ENCODE results near the gene SLC47A1.
A peak's percentile ranks its signal among the peaks of the same experiment; 100 is the strongest.
"Not testable (repeated sequence)": the region's sequence is repeated elsewhere in the genome, so short reads cannot be mapped to it uniquely, and the experiment has no call there.

Gene SLC47A1, protein sequence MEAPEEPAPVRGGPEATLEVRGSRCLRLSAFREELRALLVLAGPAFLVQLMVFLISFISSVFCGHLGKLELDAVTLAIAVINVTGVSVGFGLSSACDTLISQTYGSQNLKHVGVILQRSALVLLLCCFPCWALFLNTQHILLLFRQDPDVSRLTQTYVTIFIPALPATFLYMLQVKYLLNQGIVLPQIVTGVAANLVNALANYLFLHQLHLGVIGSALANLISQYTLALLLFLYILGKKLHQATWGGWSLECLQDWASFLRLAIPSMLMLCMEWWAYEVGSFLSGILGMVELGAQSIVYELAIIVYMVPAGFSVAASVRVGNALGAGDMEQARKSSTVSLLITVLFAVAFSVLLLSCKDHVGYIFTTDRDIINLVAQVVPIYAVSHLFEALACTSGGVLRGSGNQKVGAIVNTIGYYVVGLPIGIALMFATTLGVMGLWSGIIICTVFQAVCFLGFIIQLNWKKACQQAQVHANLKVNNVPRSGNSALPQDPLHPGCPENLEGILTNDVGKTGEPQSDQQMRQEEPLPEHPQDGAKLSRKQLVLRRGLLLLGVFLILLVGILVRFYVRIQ

DNA sequence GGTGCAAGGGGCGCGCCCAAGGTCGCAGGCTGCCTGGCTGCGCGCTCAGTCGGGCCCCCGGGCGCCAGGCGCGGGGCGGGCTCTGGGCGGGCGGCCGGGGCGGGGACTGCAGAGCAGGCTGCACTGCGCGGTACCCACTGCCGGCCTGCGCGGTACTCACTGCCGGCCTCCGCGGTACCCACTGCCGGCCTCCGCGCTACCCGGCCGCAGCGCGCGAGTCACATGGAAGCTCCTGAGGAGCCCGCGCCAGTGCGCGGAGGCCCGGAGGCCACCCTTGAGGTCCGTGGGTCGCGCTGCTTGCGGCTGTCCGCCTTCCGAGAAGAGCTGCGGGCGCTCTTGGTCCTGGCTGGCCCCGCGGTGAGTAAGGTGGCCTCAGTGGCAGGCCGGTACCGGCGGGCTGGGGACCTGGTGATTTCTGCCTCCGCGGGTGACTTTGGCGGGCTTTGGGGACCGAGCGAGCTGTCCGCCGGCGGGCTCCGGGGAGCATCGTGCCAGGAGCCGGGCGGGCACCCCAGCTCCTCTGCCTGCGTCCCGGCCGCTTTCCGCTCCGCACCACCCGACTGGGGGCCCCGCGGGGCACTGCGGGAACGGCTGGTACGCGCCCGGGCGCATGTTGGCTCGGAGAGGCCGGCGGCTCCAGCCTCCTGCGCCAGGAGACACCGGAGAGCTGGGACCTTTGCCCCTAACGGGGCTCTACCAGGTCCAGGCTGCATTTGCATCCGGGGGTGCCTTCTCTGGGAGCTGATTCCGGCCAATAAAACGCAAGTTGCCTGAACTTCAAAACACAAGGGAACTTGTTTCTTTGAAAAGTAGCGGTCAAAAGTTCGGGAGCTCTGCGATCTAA lies at the start of gene SLC47A1:
Gene SLC47A1, plus strand, starts transcription at position 137 of the 844 bp plus-strand sequence. Its CDS starts 86 bp downstream, at position 223.
- no peak for DNase-seq (ENCODE audit: low read depth)

DNA sequence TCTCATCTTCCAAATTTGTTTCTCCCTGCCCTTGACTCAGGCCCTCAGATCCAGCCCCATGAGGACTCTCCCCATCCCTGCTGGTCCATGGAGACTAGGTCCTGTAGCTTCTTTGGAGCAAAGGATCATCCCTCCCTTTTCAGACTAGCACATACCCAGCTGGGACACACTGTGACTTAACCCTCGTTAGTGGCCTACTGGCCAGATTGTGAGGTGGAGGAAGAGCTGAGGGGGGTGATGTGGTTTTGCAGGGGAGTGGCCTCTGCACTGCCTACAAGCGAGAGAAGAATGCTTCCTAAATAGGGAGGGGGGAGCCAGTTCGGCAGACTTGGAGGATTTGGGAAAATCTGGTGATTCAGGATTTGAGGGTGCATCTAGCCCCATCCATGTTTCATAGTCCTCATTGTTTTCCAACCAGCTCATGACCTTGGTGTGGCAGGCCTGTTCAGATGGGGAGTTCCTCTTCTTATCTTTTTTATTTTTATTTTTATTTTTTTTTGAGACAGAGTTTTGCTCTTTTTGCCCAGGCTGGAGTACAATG lies 47.8 kb upstream of the SLC47A1 start:
- no peak for DNase-seq (ENCODE audit: low read depth)

DNA sequence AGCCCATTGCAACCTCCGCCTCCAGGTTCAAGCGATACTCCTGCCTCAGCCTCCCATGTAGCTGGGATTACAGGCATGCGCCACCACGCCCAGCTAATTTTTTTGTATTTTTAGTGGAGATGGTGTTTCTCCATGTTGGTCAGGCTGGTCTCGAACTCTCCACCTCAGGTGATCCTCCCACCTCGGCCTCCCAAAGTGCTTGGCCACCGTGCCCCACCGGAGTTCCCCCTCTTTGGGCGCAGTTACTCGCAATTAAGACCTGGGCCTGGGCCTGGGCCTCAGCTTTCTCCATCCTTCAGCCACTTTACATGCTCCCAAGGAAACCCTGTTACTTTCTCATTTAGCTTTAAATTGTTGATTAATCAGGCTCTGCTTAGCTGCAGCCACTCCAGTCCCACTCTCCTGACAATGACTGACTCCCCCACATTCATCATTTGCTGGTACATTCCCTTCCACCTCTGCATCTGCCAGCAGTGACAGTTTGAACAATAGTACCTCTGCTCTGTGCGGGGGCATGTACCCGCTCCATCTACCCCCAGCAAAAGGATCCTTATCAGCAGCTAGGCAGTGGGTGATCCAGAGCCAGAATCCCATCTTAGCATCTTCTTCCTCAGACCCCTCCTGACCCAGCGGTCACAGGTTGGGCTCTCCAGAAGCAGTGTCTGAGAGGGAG lies 47.2 kb upstream of the SLC47A1 start:
- DNase-seq (ENCODE audit: low read depth) = no peak

DNA sequence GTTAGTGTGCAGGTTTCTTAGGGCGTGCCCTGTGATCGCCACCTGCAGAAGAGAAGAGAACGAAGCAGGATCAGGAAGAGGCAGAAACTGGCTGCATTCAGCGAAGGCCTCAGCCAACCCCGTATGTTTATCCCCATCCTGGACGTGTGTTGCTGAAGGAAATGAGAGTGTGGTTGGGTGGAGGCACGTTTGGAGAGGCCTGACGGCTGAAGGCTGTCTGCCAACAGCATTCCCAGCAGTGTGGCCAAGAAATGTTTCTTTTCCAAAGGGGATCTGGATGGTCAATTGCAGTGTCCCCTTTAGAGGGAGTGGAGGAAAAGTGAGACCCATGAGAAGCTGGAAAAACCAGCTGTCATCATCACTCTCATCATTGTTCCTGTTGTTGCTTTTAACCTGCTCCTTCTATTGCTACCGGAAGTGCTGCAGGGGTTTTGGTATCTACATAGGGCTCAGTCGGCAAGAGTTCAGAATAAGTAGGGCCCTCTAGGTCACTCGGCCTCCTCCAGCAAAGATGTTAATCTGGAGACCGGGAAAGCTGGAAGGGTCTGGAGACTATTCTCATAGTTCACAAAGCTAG lies 46.5 kb upstream of the SLC47A1 start:
- no peak for DNase-seq (ENCODE audit: low read depth)

GRCh38 chr17:19492141-19492540 lies 41.5 kb upstream of the SLC47A1 start:
- DNase-seq (ENCODE audit: low read depth) = no peak

DNA sequence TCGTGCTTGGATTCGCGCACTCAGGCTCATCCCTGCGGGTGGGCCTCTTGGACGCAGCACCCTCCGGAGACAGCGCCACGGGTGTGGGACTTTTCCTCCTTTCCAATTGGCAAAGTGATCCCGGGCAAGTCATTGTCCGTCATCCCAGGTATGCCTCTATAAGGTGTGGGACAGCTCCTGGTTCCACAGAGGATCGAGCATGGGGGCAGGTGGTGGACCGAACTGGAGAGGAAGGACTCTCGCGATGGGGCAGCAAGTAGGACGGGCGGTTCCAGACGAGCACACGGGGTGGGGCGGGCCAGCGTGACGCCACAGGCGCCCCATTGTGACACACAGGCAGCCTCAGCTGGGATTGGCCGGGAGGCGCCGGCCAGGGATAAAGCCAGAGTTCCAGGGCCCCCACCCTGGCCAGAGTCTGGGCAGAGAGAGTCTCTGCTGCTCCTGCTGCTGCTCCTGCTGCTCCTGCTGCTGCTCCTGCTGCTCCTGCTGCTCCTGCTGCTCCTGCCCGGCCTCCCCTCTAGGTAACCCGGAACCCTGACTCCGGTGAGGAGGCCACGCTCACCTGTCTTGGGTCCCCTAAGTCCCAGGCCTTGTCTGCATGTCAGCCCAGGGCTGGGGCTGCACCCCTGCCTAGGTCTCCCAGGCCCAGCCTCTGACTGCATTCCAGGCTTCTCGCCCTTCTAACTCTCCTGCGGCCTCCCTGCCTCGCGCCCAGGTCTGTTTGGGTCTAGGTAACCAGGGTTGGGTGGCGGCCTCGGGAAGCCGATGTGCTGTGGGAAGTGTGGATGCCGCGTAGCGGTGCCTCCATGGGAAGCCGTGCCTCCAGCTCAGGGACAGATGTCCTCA lies 38.5 kb upstream of the SLC47A1 start:
- DNase-seq (ENCODE audit: low read depth) = no peak

- DNase-seq (ENCODE audit: low read depth) = no peak
These were observed 37.7 kb upstream of the SLC47A1 start for GRCh38 chr17:19495828-19496528.

GRCh38 chr17:19497624-19498023 lies 36.0 kb upstream of the SLC47A1 start:
- DNase-seq (ENCODE audit: low read depth) = no peak

GRCh38 chr17:19501219-19501618 lies 32.4 kb upstream of the SLC47A1 start:
- no peak for DNase-seq (ENCODE audit: low read depth)

DNA sequence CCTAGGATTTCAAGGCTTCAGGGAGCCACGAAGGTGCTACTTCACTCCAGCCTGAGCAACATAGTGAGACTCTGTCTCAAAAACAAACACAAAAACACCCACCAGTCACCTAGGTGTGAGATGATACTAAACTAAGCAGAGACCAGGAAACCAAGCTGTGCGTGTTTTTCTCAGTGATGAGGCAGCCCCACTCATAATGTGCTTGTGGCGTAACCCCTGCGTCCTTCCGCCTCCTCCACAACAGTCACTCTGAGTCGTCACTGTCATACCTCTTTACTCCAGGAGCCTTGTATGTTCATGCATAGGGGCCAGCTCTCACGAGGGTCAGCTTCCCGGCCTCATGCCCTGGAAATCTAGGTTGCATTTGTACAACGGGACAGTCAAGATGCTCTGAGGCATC lies 31.1 kb upstream of the SLC47A1 start:
- no peak for DNase-seq (ENCODE audit: low read depth)

GRCh38 chr17:19505561-19505960 lies 28.1 kb upstream of the SLC47A1 start:
- DNase-seq (ENCODE audit: low read depth) = not testable (repeated sequence)

DNA sequence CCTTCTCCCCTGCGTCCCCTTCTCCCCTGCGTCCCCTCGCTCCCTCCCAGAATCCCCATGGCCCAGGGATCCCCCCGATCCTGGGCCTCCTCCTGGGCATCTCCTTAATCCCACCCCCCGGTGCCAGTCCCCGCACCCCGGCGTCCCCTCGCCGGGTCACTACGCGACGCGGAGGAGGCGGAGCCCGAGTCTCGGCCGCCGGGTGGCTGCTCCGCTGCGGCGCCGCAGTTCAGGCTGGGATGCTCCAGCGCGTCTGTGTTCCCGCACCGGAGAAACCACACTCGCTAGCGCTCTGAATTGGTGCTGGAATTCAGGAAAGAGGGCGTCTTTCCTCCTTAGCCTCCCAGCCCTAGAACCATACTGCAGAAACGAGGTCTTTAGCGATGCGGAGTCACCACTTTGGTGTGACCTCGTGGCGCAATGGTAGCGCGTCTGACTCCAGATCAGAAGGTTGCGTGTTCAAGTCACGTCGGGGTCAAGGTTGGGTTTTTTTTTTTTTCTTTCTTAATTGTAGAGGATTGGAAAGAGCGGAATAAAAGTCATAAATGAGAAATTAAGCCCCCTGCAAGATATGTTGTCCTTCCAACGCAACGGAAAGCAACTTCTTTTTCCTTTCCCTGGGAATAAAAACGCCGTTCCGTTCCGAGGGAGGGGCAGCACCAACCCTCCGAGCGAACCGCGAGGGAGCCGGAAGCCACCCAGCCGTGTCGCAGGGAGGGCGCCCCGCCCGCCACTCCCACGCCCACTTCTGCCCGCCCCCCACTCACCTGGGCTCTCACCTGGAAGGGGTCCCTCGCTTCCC lies 25.7 kb upstream of the SLC47A1 start:
- peak; percentile 67 for DNase-seq (ENCODE audit: low read depth)

DNA sequence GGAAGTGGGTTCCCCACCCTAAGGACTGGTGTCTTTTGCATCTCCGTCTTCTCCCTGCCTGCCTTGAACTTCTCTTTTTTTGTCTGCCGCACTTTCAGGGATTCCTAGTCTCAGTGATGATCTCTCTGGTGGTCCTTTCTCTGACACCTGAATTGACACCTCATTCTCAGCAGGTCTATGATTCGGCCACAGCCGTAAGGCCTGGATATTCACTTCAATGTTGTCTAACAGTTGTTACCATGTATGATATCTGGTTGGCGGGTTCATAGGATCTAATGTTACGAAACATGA lies 25.1 kb upstream of the SLC47A1 start:
- no peak for DNase-seq (ENCODE audit: low read depth)

DNA sequence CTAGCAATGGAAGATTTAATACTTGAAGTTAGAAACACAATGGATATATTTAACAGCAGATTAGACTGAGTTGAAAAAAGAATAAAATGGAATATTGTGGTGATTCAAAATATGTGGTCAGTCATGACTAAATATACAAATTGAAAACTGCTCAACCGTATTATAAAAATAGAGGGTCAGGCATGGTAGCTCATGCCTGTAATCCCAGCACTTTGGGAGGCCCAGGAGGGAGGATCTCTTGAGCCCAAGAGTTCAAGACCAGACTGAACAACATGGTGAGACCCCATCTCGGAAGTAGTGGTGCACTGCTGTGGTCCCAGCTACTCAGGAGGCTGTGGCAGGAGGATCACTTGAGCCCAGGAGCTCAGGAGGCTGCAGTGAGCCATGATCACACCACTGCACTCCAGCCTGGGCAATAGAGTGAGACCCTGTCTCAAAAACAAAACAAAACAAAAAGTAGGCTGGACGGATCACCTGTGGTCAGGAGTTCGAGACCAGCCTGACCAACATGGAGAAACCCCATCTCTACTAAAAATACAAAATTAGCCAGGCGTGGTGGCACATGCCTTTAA lies 24.3 kb upstream of the SLC47A1 start:
- DNase-seq (ENCODE audit: low read depth) = not testable (repeated sequence)

DNA sequence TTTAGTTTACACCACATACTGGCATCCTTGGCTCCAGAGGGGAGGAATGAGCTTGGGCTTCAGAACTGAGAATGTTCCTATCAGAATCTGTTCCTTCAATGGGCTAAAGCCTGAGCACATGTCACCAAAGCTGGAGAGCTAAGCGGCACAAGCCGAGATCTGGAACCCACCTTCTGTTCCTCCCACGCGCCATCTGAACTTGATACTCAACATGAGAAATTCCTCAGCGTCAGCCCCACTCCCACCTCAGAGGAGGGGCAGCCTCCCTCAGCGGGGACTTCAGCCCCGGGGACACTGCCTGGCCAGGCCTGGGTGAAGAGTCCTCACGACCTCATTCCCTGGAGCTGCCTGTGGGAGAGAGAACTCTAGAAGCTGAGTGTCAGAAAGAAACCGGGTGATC lies 22.8 kb upstream of the SLC47A1 start:
- DNase-seq (ENCODE audit: low read depth) = no peak

GRCh38 chr17:19513897-19514488 lies 19.7 kb upstream of the SLC47A1 start:
- no peak for DNase-seq (ENCODE audit: low read depth)

GRCh38 chr17:19517699-19518098 lies 16.0 kb upstream of the SLC47A1 start:
- DNase-seq (ENCODE audit: low read depth) = no peak

Data from non-pigmented ciliary epithelial cell (primary cell).